Naive B cell (primary cell): Measurements from ENCODE around the gene COX10. TPM values are rescaled to one million over a fixed set of nuclear protein-coding genes. Genes with fewer than 3 reads are reported as not detected.

Experiments used
- ATAC-seq, 2 donors: fragments of 150-1000 bp; cut with Tn5 transposase; 2 replicates each; pipeline ENCODE4 v1.10.0; 2021; ENCODE audit warnings: low read depth in 2 of 2, mild to moderate bottlenecking in 2 of 2, moderate library complexity in 2 of 2
- DNase-seq: peaks from one replicate; pipeline ENCODE4 v3.0.0; 2022
- H3K27ac Mint-ChIP-seq, 6 donors: one replicate each; pipeline ENCODE4 v1.8.0; 2020 to 2022; ENCODE audit warnings: mild to moderate bottlenecking in 6 of 6, mixed read lengths in 6 of 6, moderate library complexity in 5 of 6, inconsistent platforms in 2 of 6
- H3K27me3 Mint-ChIP-seq, 3 donors: one replicate each; pipeline ENCODE4 v1.8.0; 2021 to 2022; ENCODE audit warnings: mixed read lengths in 3 of 3, mild to moderate bottlenecking in 1 of 3
- H3K36me3 Mint-ChIP-seq, 2 donors: one replicate each; pipeline ENCODE4 v1.8.0; 2020 to 2022; ENCODE audit warnings: mixed read lengths in 2 of 2, inconsistent platforms in 1 of 2, mild to moderate bottlenecking in 1 of 2
- H3K4me1 Mint-ChIP-seq, 3 donors: one replicate each; pipeline ENCODE4 v1.8.0; 2020 to 2022; ENCODE audit warnings: mixed read lengths in 3 of 3, inconsistent platforms in 1 of 3, mild to moderate bottlenecking in 1 of 3, moderate library complexity in 1 of 3
- H3K4me3 Mint-ChIP-seq, 8 donors: one replicate each; pipeline ENCODE4 v1.8.0; 2020 to 2022; ENCODE audit warnings: mild to moderate bottlenecking in 8 of 8, mixed read lengths in 8 of 8, moderate library complexity in 8 of 8, inconsistent platforms in 2 of 8
- H3K9me3 Mint-ChIP-seq, 7 donors: one replicate each; pipeline ENCODE4 v1.8.0; 2020 to 2022; ENCODE audit warnings: mixed read lengths in 7 of 7, mild to moderate bottlenecking in 5 of 7, inconsistent platforms in 2 of 7, moderate library complexity in 1 of 7
- polyA plus RNA-seq, 6 donors: library from polyadenylated mRNA; unstranded; fragments of 300-500 nt; fragmentation: Illumina TruSeq; gene quantifications; one replicate each; pipeline ENCODE4 v1.2.3, GENCODE V29; 2021; ENCODE audit warnings: low read depth in 6 of 6

Gene COX10
- polyA plus RNA-seq, 6 donors from 2014 or later, result 16.7 to 30.8 (median 20.8) TPM

- DNase-seq, result no peak
- Mint-ChIP-seq H3K4me3 (no peak overlapping the region), H3K36me3 (peaks cover 48 to 61% of the 10 kb centered on the region in 2 donors), H3K9me3 (no peaks in the 10 kb centered on the region), H3K4me1 (peaks cover 10 to 16% (median 13%) of the 10 kb centered on the region in 3 donors), H3K27me3 (peaks cover 29 to 40% (median 30%) of the 10 kb centered on the region in 3 donors), H3K27ac (no peak overlapping the region)
- no peak for ATAC-seq
Observed at GRCh38 chr17:14199601-14200000, 130.3 kb downstream of the COX10 start.

GRCh38 chr17:14200354-14200753, 131.1 kb downstream of the COX10 start:
- ATAC-seq (no peak), DNase-seq (no peak)
- Mint-ChIP-seq H3K27ac (no peak overlapping the region), H3K9me3 (no peaks in the 10 kb centered on the region), H3K36me3 (peaks cover 48 to 68% of the 10 kb centered on the region in 2 donors), H3K27me3 (peaks cover 25 to 40% (median 30%) of the 10 kb centered on the region in 3 donors), H3K4me1 (peaks cover 10 to 16% (median 13%) of the 10 kb centered on the region in 3 donors), H3K4me3 (peak overlapping the region in 1 of 8 donors; percentile 29)

GRCh38 chr17:14201021-14201987, 132.0 kb downstream of the COX10 start:
- H3K36me3 Mint-ChIP-seq, result peaks cover 52 to 73% of the 10 kb centered on the region in 2 donors
- peaks cover 20 to 36% (median 30%) of the 10 kb centered on the region in 3 donors for H3K27me3 Mint-ChIP-seq
- H3K27ac Mint-ChIP-seq, result peak overlapping the region in 2 of 6 donors; percentile 4 to 76
- peak overlapping the region in 1 of 8 donors; percentile 15 for H3K4me3 Mint-ChIP-seq
- ATAC-seq (no peak), DNase-seq (no peak)
- peaks cover 5 to 9% (median 8%) of the 10 kb centered on the region in 3 donors for H3K4me1 Mint-ChIP-seq
- no peaks in the 10 kb centered on the region for H3K9me3 Mint-ChIP-seq

- Mint-ChIP-seq H3K27ac (no peak overlapping the region), H3K36me3 (peaks cover 47 to 67% of the 10 kb centered on the region in 2 donors), H3K27me3 (peaks cover 14 to 29% (median 26%) of the 10 kb centered on the region in 3 donors), H3K9me3 (no peaks in the 10 kb centered on the region), H3K4me3 (peak overlapping the region in 1 of 8 donors; percentile 15), H3K4me1 (peaks cover 1 to 3% (median 1%) of the 10 kb centered on the region in 3 donors)
- DNase-seq (no peak), ATAC-seq (no peak)
Observed at GRCh38 chr17:14201988-14202380, 132.7 kb downstream of the COX10 start.

- Mint-ChIP-seq H3K9me3 (no peaks in the 10 kb centered on the region), H3K4me1 (peaks cover 0 to under 1% (median 0%) of the 10 kb centered on the region in 3 donors), H3K27ac (no peak overlapping the region), H3K27me3 (peaks cover 9 to 23% (median 20%) of the 10 kb centered on the region in 3 donors), H3K36me3 (peaks cover 48 to 67% of the 10 kb centered on the region in 2 donors), H3K4me3 (no peak overlapping the region)
- ATAC-seq (no peak), DNase-seq (no peak)
Observed at GRCh38 chr17:14202388-14203166, 133.3 kb downstream of the COX10 start.

GRCh38 chr17:14203388-14203787, 134.1 kb downstream of the COX10 start:
- Mint-ChIP-seq H3K4me1 (no peaks in the 10 kb centered on the region), H3K27ac (no peak overlapping the region), H3K36me3 (peaks cover 52 to 65% of the 10 kb centered on the region in 2 donors), H3K4me3 (no peak overlapping the region), H3K27me3 (peaks cover 3 to 18% (median 12%) of the 10 kb centered on the region in 3 donors), H3K9me3 (no peaks in the 10 kb centered on the region)
- no peak for ATAC-seq
- no peak for DNase-seq

GRCh38 chr17:14204084-14204483, 134.8 kb downstream of the COX10 start:
- no peaks in the 10 kb centered on the region for H3K9me3 Mint-ChIP-seq
- peak overlapping the region in 1 of 8 donors; percentile 17 for H3K4me3 Mint-ChIP-seq
- H3K4me1 Mint-ChIP-seq, result no peaks in the 10 kb centered on the region
- no peak for ATAC-seq
- H3K27me3 Mint-ChIP-seq, result peaks cover 0 to 11% (median 5%) of the 10 kb centered on the region in 3 donors
- no peak for DNase-seq
- peaks cover 52 to 58% of the 10 kb centered on the region in 2 donors for H3K36me3 Mint-ChIP-seq
- H3K27ac Mint-ChIP-seq, result no peak overlapping the region

- Mint-ChIP-seq H3K4me1 (no peaks in the 10 kb centered on the region), H3K36me3 (peaks cover 52 to 57% of the 10 kb centered on the region in 2 donors), H3K27ac (no peak overlapping the region), H3K27me3 (peaks cover 0 to 6% (median under 1%) of the 10 kb centered on the region in 3 donors), H3K4me3 (no peak overlapping the region), H3K9me3 (no peaks in the 10 kb centered on the region)
- ATAC-seq, result no peak
- no peak for DNase-seq
Observed at GRCh38 chr17:14204546-14204945, 135.2 kb downstream of the COX10 start.

GRCh38 chr17:14205380-14205779, 136.1 kb downstream of the COX10 start:
- Mint-ChIP-seq H3K27ac (peak overlapping the region in 1 of 6 donors; percentile 16), H3K4me3 (no peak overlapping the region), H3K9me3 (no peaks in the 10 kb centered on the region), H3K27me3 (peaks cover 0 to 4% (median 0%) of the 10 kb centered on the region in 3 donors), H3K4me1 (no peaks in the 10 kb centered on the region), H3K36me3 (peaks cover 57 to 64% of the 10 kb centered on the region in 2 donors)
- ATAC-seq (no peak), DNase-seq (no peak)

GRCh38 chr17:14205992-14206461, 136.7 kb downstream of the COX10 start:
- peaks cover 0 to under 1% (median 0%) of the 10 kb centered on the region in 3 donors for H3K4me1 Mint-ChIP-seq
- peaks cover 0 to 4% (median 3%) of the 10 kb centered on the region in 3 donors for H3K27me3 Mint-ChIP-seq
- H3K4me3 Mint-ChIP-seq, result no peak overlapping the region
- H3K27ac Mint-ChIP-seq, result peak overlapping the region in 1 of 6 donors; percentile 10
- DNase-seq, result no peak
- H3K9me3 Mint-ChIP-seq, result peaks cover 0 to 2% (median 0%) of the 10 kb centered on the region in 7 donors
- ATAC-seq, result no peak
- peaks cover 63 to 69% of the 10 kb centered on the region in 2 donors for H3K36me3 Mint-ChIP-seq

- ATAC-seq (no peak), DNase-seq (no peak)
- peaks cover 0 to 8% (median 4%) of the 10 kb centered on the region in 3 donors for H3K27me3 Mint-ChIP-seq
- no peak overlapping the region for H3K27ac Mint-ChIP-seq
- peaks cover 0 to 5% (median 3%) of the 10 kb centered on the region in 7 donors for H3K9me3 Mint-ChIP-seq
- H3K4me3 Mint-ChIP-seq, result no peak overlapping the region
- peaks cover 0 to 3% (median 0%) of the 10 kb centered on the region in 3 donors for H3K4me1 Mint-ChIP-seq
- H3K36me3 Mint-ChIP-seq, result peaks cover 61 to 72% of the 10 kb centered on the region in 2 donors
Observed at GRCh38 chr17:14206891-14207290, 137.6 kb downstream of the COX10 start.

- peaks cover 0 to 7% (median 3%) of the 10 kb centered on the region in 7 donors for H3K9me3 Mint-ChIP-seq
- peaks cover 56 to 72% of the 10 kb centered on the region in 2 donors for H3K36me3 Mint-ChIP-seq
- peaks cover 0 to 3% (median 0%) of the 10 kb centered on the region in 3 donors for H3K4me1 Mint-ChIP-seq
Observed at GRCh38 chr17:14207791-14208190, 138.5 kb downstream of the COX10 start.

GRCh38 chr17:14209215-14209614, 139.9 kb downstream of the COX10 start:
- no peak for DNase-seq
- Mint-ChIP-seq H3K4me3 (no peak overlapping the region), H3K27ac (no peak overlapping the region), H3K4me1 (peaks cover 0 to 3% (median 0%) of the 10 kb centered on the region in 3 donors), H3K27me3 (peaks cover 5 to 15% (median 10%) of the 10 kb centered on the region in 3 donors), H3K36me3 (peaks cover 54 to 66% of the 10 kb centered on the region in 2 donors), H3K9me3 (peaks cover 0 to 10% (median 3%) of the 10 kb centered on the region in 7 donors)
- ATAC-seq, result no peak

More at GRCh38 chr17:14207791-14208190, 138.5 kb downstream of the COX10 start:
- ATAC-seq, result no peak
- Mint-ChIP-seq H3K27me3 (peaks cover 0 to 12% (median 3%) of the 10 kb centered on the region in 3 donors), H3K27ac (no peak overlapping the region), H3K4me3 (no peak overlapping the region)
- no peak for DNase-seq
